ENCODE measurements around the gene ENPP7.

ENPP7 gene

GRCh38 chr17:79691931-79692330 is 38.8 kb upstream of the ENPP7 start:
- TF ChIP-seq SIN3A (IDR thresholded peaks at IDR 0.05; ENCODE audit: borderline replicate concordance, insufficient read depth, low read length): no peak
- TF ChIP-seq TAF1 (IDR thresholded peaks at IDR 0.05; ENCODE audit: borderline replicate concordance, insufficient read depth, low read length): no peak
- no peak for TF ChIP-seq REST (IDR thresholded peaks at IDR 0.05; ENCODE audit: insufficient read depth in 1 of 2, low read depth in 2 of 2, low read length in 2 of 2)
- TF ChIP-seq FOXP2 (optimal IDR thresholded peaks at IDR 0.05; ENCODE audit: borderline replicate concordance, extremely low read depth, extremely low read length, insufficient read depth): no peak
- TF ChIP-seq POLR2AphosphoS5 (IDR thresholded peaks at IDR 0.05; ENCODE audit: low read depth, low read length): no peak

GRCh38 chr17:79693419-79693818 is 37.3 kb upstream of the ENPP7 start:
- no peak for TF ChIP-seq SIN3A (IDR thresholded peaks at IDR 0.05; ENCODE audit: borderline replicate concordance, insufficient read depth, low read length)
- no peak for TF ChIP-seq POLR2AphosphoS5 (IDR thresholded peaks at IDR 0.05; ENCODE audit: low read depth, low read length)
- TF ChIP-seq REST (IDR thresholded peaks at IDR 0.05; ENCODE audit: insufficient read depth in 1 of 2, low read depth in 2 of 2, low read length in 2 of 2): no peak
- TF ChIP-seq FOXP2 (optimal IDR thresholded peaks at IDR 0.05; ENCODE audit: borderline replicate concordance, extremely low read depth, extremely low read length, insufficient read depth): no peak
- TF ChIP-seq TAF1 (IDR thresholded peaks at IDR 0.05; ENCODE audit: borderline replicate concordance, insufficient read depth, low read length): no peak

- TF ChIP-seq POLR2AphosphoS5 (IDR thresholded peaks at IDR 0.05; ENCODE audit: low read depth, low read length) (no peak), TAF1 (IDR thresholded peaks at IDR 0.05; ENCODE audit: borderline replicate concordance, insufficient read depth, low read length) (no peak), REST (IDR thresholded peaks at IDR 0.05; ENCODE audit: insufficient read depth in 1 of 2, low read depth in 2 of 2, low read length in 2 of 2) (no peak), SIN3A (IDR thresholded peaks at IDR 0.05; ENCODE audit: borderline replicate concordance, insufficient read depth, low read length) (no peak), FOXP2 (optimal IDR thresholded peaks at IDR 0.05; ENCODE audit: borderline replicate concordance, extremely low read depth, extremely low read length, insufficient read depth) (no peak)
Measured at GRCh38 chr17:79695293-79695790, 35.4 kb upstream of the ENPP7 start.

- TF ChIP-seq SIN3A (IDR thresholded peaks at IDR 0.05; ENCODE audit: borderline replicate concordance, insufficient read depth, low read length) (no peak), REST (IDR thresholded peaks at IDR 0.05; ENCODE audit: insufficient read depth in 1 of 2, low read depth in 2 of 2, low read length in 2 of 2) (no peak), TAF1 (IDR thresholded peaks at IDR 0.05; ENCODE audit: borderline replicate concordance, insufficient read depth, low read length) (no peak), FOXP2 (optimal IDR thresholded peaks at IDR 0.05; ENCODE audit: borderline replicate concordance, extremely low read depth, extremely low read length, insufficient read depth) (no peak), POLR2AphosphoS5 (IDR thresholded peaks at IDR 0.05; ENCODE audit: low read depth, low read length) (no peak)
Measured at GRCh38 chr17:79695797-79696609, 34.7 kb upstream of the ENPP7 start.
